Measurements from ENCODE around the gene TIMM13.
"Not testable (repeated sequence)": the region's sequence is repeated elsewhere in the genome, so short reads cannot be mapped to it uniquely, and the experiment has no call there.

Gene TIMM13

DNA sequence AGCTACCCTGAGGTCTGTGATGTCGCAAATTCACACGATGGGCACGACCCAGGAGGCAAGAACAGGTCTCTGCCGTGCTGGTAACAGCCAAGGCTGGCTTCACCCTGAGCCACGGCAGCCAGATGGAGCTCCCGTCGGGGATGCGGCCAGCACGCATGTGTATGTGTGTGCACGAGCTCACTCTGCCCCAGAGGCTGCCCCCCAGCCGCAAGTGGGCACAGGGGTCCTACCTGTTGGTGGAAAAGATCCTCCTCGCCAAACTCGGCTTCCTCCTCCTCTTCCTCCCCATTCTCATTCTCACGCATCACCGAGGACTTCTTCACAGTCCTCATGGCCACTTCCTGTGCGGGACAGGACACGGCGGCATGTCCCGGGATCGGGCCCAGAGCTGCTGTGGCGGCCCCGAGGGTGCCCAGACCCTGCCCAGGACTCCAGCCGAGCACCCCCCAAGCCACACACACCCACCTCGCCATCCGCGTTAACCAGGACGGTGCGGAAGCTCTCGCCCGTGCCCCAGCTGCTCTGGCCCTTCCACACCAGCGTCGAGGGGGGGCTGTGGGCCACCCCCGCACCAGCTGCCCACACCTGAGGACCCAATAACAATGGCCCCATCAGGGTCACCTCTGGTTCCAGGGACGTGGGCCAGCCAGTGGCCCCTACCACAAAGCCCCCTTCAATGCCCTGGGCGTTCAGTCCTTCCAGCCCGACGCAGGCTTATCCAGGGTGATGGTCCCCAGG is 4.1 kb upstream of the TIMM13 start:
- DNase-seq (ENCODE audit: low read depth in 2 of 2): no peak

DNA sequence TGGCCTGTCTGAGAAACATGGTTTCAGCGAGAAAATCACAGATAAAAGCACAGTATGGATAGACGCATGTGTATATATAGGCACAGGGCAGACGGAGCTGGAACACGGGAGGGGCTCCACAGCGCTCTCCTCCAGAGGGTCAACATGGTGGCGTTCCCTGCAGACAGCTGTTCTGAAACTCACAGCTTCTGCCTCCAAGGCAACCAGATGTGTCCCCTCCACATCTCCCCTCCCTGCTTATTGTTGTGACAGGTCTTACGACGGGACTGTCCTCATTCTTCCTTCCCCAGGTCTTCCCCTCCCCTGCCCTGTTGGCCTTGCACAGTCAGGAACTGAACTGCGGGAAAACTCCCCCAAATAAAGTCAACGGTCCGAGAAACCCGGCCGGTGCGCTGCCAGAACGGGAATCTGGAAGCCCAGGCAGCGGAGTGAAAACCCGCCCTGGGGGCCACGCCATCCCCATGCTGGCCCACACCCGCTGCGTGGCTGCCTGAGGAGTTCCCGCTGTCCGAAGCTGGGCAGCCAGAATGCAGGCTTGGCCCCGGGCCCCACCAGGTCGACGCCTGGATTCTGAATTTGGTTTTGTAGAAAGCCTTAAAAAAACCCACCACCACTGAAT is 2.6 kb upstream of the TIMM13 start:
- DNase-seq (ENCODE audit: low read depth in 2 of 2): no peak

GRCh38 chr19:2428756-2429711 is 1.6 kb upstream of the TIMM13 start:
- DNase-seq (ENCODE audit: low read depth in 2 of 2): no peak

GRCh38 chr19:2428321-2428690 is 920 bp upstream of the TIMM13 start:
- no peak for DNase-seq (ENCODE audit: low read depth in 2 of 2)

DNA sequence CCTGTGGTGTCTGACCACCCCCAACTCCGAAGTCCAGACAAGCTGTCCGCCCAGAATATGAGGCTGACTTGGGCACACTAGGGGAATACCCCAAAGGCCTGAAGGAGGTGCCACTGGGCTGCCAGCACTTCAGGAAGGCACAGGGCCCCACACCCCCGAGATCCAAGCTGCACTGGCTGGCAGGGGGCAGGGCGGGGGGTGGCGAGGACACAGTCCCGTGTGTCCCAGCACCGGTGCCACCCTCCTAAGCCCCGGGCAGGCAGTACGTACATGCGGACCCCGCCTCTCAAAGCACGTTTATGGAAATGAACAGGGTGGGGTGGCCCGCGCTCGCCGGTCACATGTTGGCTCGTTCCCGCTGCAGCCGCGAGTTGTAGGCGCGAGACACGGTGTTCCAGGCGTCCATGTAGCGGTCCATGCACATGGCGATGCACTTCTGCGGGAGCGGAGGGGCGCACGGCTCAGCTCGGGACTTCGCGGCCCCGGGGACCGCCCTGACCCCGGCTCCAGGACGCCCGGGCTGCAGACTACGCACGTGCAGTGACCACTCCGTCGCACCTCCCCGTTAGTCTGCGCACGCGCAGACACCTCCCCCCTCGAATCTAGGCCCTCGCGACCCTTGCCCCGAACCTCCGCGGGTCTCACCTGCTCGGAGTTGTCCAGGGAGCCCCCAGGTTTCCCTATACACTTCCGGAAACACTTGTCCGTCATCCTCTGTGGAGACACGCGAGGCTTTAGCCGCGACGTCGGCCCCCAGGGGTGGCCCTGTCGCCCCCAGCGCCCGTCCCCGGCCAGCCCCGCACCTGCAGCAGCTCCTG is 566 bp downstream of the TIMM13 start:
- no peak for DNase-seq (ENCODE audit: low read depth in 2 of 2)

- no peak for DNase-seq (ENCODE audit: low read depth in 2 of 2)
Observed at GRCh38 chr19:2425622-2426581, 1.5 kb downstream of the TIMM13 start.

DNA sequence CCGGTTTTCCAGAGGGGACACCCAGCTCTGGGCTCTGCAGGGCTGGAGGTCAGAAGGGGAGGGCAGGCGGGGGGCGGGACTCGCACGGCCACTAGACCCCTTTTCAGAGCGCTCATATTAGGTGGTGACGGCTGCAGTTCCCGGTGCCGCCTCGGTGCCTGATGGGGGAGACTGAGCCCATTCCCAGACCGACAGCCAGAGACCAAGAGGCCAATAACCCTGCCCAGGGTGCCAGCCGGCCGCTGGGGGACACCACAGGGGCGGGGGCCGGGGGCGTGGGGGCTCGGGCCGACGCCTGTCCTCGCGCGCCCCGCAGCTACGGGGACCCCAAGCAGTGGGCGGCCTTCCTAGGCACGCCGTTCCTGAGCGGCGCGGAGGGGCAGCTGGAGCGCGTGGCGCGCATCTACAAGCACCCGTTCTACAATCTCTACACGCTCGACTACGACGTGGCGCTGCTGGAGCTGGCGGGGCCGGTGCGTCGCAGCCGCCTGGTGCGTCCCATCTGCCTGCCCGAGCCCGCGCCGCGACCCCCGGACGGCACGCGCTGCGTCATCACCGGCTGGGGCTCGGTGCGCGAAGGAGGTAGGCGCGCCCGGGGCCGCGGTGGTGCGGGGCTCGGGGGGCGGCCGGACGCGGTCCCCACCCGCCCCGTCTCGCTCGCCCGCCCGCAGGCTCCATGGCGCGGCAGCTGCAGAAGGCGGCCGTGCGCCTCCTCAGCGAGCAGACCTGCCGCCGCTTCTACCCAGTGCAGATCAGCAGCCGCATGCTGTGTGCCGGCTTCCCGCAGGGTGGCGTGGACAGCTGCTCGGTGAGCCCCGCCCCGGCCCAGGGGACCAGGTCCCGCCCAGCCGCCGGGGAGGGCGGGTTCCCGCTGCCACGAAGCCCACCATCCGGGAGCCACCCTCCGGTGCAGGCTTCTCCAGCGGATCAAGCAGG is 2.4 kb downstream of the TIMM13 start:
- DNase-seq (ENCODE audit: low read depth in 2 of 2): no peak

DNA sequence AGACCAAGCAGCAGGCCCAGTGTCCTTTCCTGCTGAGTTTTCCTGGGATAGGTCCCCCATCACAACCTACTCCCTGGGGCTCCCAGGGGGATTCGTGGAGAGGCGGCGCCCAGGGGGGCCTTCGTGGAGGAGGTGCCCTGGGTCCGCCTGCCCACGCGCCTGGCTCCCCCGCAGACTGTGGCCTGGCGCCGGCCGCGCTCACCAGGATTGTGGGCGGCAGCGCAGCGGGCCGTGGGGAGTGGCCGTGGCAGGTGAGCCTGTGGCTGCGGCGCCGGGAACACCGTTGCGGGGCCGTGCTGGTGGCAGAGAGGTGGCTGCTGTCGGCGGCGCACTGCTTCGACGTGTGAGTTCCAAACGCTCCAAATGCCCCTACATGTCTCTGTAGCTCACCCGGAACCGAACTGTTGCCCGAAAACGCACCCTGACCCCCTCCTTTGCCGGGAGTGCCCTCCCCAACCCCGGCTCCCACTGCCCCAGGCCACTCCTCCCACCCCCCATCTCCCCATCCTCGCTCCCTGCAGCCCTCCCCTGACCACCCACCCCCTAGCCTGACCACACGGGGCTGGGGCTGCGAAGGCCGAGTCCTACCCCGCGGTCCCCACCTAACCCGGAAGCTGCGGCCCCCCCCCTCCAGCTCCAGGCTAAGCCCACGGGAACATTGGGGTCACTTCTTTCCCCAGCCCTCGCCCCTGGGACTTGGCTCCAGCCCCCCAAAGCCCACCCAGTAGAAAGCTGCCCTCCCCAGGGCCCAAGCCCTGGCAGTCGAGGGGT is 3.3 kb downstream of the TIMM13 start:
- no peak for DNase-seq (ENCODE audit: low read depth in 2 of 2)

- DNase-seq (ENCODE audit: low read depth in 2 of 2): no peak
Observed at GRCh38 chr19:2423071-2423914, 4.1 kb downstream of the TIMM13 start.

GRCh38 chr19:2421581-2422306 is 5.6 kb downstream of the TIMM13 start:
- DNase-seq (ENCODE audit: low read depth in 2 of 2): no peak

DNA sequence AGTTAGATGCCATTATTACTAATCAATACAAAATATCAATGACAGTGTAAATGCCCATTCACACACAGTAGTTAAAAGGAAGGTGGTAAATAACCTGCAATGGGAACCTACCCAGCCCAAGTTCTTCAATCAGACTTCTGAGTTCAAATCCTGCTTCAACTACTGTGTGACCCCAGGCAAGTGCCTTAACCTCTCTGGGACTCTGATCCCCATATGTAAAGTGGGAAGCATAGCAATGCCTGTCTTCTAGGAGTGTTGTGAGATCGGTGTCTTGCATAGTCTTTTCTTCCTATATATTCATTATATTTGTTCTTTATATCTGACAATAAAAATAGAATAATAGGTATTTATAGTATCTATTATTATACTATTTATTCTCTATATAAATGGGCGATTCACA is 6.9 kb downstream of the TIMM13 start:
- no peak for DNase-seq (ENCODE audit: low read depth in 2 of 2)

DNA sequence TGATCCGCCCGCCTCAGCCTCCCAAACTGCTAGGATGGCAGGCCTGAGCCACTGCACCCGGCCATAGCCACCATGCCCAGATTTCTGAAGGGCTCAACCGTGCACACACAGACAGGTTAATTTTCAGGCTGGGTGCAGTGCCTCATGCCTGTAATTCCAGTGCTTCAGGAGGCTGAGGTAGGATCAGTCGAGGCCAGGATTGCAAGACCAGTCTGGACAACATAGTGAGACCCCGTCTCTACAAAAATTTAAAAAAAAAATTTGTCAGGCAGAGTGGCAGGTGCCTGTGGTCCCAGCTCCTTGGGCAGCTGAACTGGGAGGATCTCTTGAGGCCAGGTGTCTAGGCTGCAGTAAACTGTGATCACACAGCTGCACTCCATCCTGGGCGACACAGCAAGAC is 7.6 kb downstream of the TIMM13 start:
- DNase-seq (ENCODE audit: low read depth in 2 of 2): no peak

- no peak for DNase-seq (ENCODE audit: low read depth in 2 of 2)
Observed at GRCh38 chr19:2417881-2418406, 9.4 kb downstream of the TIMM13 start.

- not testable (repeated sequence) for DNase-seq (ENCODE audit: low read depth in 2 of 2)
Observed at GRCh38 chr19:2417436-2417835, 9.9 kb downstream of the TIMM13 start.

DNA sequence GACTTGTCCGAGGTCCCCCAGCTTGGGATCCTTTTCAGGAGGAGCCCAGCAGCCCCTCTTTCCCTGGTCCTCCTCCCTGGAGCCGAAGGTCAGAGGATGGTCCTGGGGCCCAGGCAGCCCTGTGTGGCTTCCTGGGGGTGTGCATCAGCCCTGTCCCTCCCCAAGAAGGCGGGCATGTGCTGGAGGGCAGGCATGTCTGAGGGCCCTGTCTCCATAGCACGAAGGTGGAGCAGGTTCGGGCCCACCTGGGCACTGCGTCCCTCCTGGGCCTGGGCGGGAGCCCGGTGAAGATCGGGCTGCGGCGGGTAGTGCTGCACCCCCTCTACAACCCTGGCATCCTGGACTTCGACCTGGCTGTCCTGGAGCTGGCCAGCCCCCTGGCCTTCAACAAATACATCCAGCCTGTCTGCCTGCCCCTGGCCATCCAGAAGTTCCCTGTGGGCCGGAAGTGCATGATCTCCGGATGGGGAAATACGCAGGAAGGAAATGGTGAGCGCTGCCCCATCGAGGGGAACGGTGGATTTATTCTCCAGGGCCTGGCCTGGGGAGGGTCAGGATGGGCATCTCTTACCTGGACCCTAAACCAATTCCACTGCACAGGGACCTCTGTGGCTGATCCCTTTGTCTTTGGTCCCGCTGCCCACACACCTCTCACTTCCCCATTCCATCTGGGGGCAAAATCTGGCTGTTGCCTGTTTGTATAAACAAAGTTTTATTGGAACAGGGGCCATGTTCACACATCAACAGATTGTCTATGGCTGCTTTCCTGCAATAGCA is 10.9 kb downstream of the TIMM13 start:
- DNase-seq (ENCODE audit: low read depth in 2 of 2): no peak

GRCh38 chr19:2415973-2416319 is 11.4 kb downstream of the TIMM13 start:
- DNase-seq (ENCODE audit: low read depth in 2 of 2): no peak
